GM12874 (cell line): ENCODE results near the gene NEUROD2.

Source experiments
- CTCF ChIP-seq: IDR thresholded peaks from 2 replicates; pipeline ENCODE4 v1.5.1; 2011; ENCODE audit warnings: low read depth, mild to moderate bottlenecking, control low read depth, low read length, moderate library complexity; ENCODE audit not compliant: insufficient read depth

Gene NEUROD2

GRCh38 chr17:39563476-39563875 is 44.2 kb downstream of the NEUROD2 start:
- TF ChIP-seq CTCF, result no peak

- TF ChIP-seq CTCF, result no peak
Measured at GRCh38 chr17:39562976-39563375, 44.7 kb downstream of the NEUROD2 start.

- TF ChIP-seq CTCF, result no peak
Measured at GRCh38 chr17:39562395-39562794, 45.3 kb downstream of the NEUROD2 start.

- no peak for TF ChIP-seq CTCF
Measured at GRCh38 chr17:39556423-39556822, 51.3 kb downstream of the NEUROD2 start.

- TF ChIP-seq CTCF, result no peak
Measured at GRCh38 chr17:39555368-39555767, 52.4 kb downstream of the NEUROD2 start.
